K562 (cell line): Measurements from ENCODE around the gene MTSS2. TPM values are rescaled to one million over a fixed set of nuclear protein-coding genes. Genes with fewer than 3 reads are reported as not detected.

ENCODE experiments used
- ATAC-seq: fragments of 200-7000 bp; cut with Tn5 transposase; 3 replicates; pipeline ENCODE4 v1.9.1; 2020; ENCODE audit warnings: moderate library complexity
- BruUV-seq: library from RNA; stranded (reverse); fragments of 400-500 nt; replicated peaks from 2 replicates; lab custom pipeline; 2021; lab: Mats Ljungman, UMichigan
- CTCF ChIA-PET: fragments of 300-600 bp; formaldehyde crosslinking; extraction: SDS; loops from one replicate; lab custom pipeline; 2021; ENCODE audit warnings: low intra/inter-chr PET ratio; lab: Yijun Ruan, JAX
- POLR2A ChIA-PET: fragments of 300-600, 350-650 bp; sonication (Branson Sonifier 250); formaldehyde crosslinking; extraction: SDS; loops from one replicate; lab custom pipeline; 2021; ENCODE audit warnings: antibody characterized with exemption, inconsistent platforms; lab: Yijun Ruan, JAX
- DNase-seq, 4 experiments: peaks; one replicate each; pipeline versions ENCODE4 v3.0.0 to v3.0.0-alpha.2; 2011 to 2018; ENCODE audit warnings: low spot score in 3 of 4, mixed read lengths in 3 of 4; ENCODE audit errors: extremely low read depth in 1 of 4
- FAIRE-seq: peaks from 2 replicates; lab custom pipeline; 2011; peaks lifted over from hg19 to GRCh38; lab: Jason Lieb, UNC
- H2AFZ ChIP-seq: 2 replicates; pipeline ENCODE4 v1.6.0; 2011; ENCODE audit warnings: low read depth, low read length, control low read depth, inconsistent platforms
- H3K27ac ChIP-seq: fragments of 200-600 bp; 3 replicates; pipeline ENCODE4 v1.8.0; 2011; ENCODE audit warnings: low read depth, mild to moderate bottlenecking, control low read depth, inconsistent platforms, low read length, moderate library complexity, mixed read lengths; ENCODE audit errors: extremely low read depth
- H3K27me3 ChIP-seq, 2 experiments: fragments of 300-600 bp in 1 of 2; 2 replicates in 1 of 2; 3 replicates in 1 of 2; pipeline versions ENCODE4 v1.6.0 to v1.8.0; 2011; ENCODE audit warnings: inconsistent platforms in 2 of 2, low read length in 2 of 2, mild to moderate bottlenecking in 1 of 2, mixed read lengths in 1 of 2, moderate library complexity in 1 of 2; ENCODE audit not compliant: control insufficient read depth in 2 of 2, insufficient read depth in 2 of 2
- H3K36me3 ChIP-seq: fragments of 300-600 bp; 3 replicates; pipeline ENCODE4 v1.8.0; 2011; ENCODE audit warnings: mild to moderate bottlenecking, low read length, inconsistent platforms; ENCODE audit not compliant: control insufficient read depth, insufficient read depth
- H3K4me1 ChIP-seq, 2 experiments: fragments of 200-600 bp in 1 of 2; replicated peaks in 1 of 2; 2 replicates in 1 of 2; 3 replicates in 1 of 2; pipeline versions ENCODE4 v1.5.1 to v1.8.0; 2011; ENCODE audit warnings: inconsistent platforms in 2 of 2, low read length in 2 of 2, mild to moderate bottlenecking in 1 of 2, mixed read lengths in 1 of 2, moderate library complexity in 1 of 2; ENCODE audit not compliant: control insufficient read depth in 2 of 2, insufficient read depth in 2 of 2
- H3K4me2 ChIP-seq: 2 replicates; pipeline ENCODE4 v1.6.1; 2011; ENCODE audit warnings: low read length, control low read depth, inconsistent platforms, mixed read lengths; ENCODE audit not compliant: insufficient read depth
- H3K4me3 ChIP-seq: fragments of 200-600 bp; sonication (generic), shearing (Covaris generic); 2 replicates; pipeline ENCODE4 v1.5.1; 2016; ENCODE audit warnings: control low read depth, inconsistent platforms
- H3K79me2 ChIP-seq: fragments of 200-600 bp; 3 replicates; pipeline ENCODE4 v1.8.0; 2011; ENCODE audit warnings: low read length, inconsistent platforms; ENCODE audit not compliant: control insufficient read depth, insufficient read depth
- H3K9ac ChIP-seq, 2 experiments: 2 replicates each; pipeline versions ENCODE4 v1.6.0 to v1.6.1; 2011; ENCODE audit warnings: low read depth in 2 of 2, low read length in 2 of 2, control low read depth in 1 of 2, inconsistent platforms in 1 of 2, mild to moderate bottlenecking in 1 of 2, mixed read lengths in 1 of 2; ENCODE audit not compliant: insufficient read depth in 1 of 2
- H3K9me1 ChIP-seq: one replicate; pipeline ENCODE4 v1.6.0; 2011; ENCODE audit warnings: inconsistent platforms, mild to moderate bottlenecking, low read length, moderate library complexity; ENCODE audit not compliant: control insufficient read depth, insufficient read depth
- H3K9me3 ChIP-seq: replicated peaks from 2 replicates; pipeline ENCODE4 v1.5.1; 2011; ENCODE audit warnings: low read depth, low read length, inconsistent platforms; ENCODE audit not compliant: control insufficient read depth, insufficient read depth
- H4K20me1 ChIP-seq: replicated peaks from 2 replicates; pipeline ENCODE4 v1.6.1; 2011; ENCODE audit warnings: low read length, inconsistent platforms, mixed read lengths; ENCODE audit not compliant: control insufficient read depth, insufficient read depth
- ARID1B ChIP-seq: fragments of 450-650 bp; IDR thresholded peaks from 2 replicates; pipeline ENCODE4 v1.6.1; 2016; ENCODE audit warnings: antibody characterized with exemption, mild to moderate bottlenecking, inconsistent platforms
- CREM ChIP-seq: IDR thresholded peaks from 2 replicates; pipeline ENCODE4 v1.6.1; 2014; ENCODE audit warnings: antibody characterized with exemption, low read depth
- DIDO1 ChIP-seq: fragments of 450-650 bp; IDR thresholded peaks from 2 replicates; pipeline ENCODE4 v1.6.1; 2016; ENCODE audit warnings: low read depth, missing biosample characterization, missing genetic modification characterization
- ELF2 ChIP-seq: fragments of 250-450 bp; sonication (Bioruptor Pico); IDR thresholded peaks from 2 replicates; pipeline ENCODE4 v1.5.0; 2021; ENCODE audit warnings: mild to moderate bottlenecking
- JUN ChIP-seq, 2 experiments: sonication (generic) in 1 of 2; formaldehyde crosslinking in 1 of 2; IDR thresholded peaks; 2 replicates each; pipeline versions ENCODE4 v1.6.1 to v1.8.0; 2012 to 2022; ENCODE audit warnings: borderline replicate concordance in 2 of 2, mild to moderate bottlenecking in 2 of 2, improper control_type of control experiment in 1 of 2, low read depth in 1 of 2, low read length in 1 of 2, missing genetic modification reagents in 1 of 2
- JUND ChIP-seq, 2 experiments: IDR thresholded peaks; 2 replicates in 1 of 2; 3 replicates in 1 of 2; pipeline ENCODE4 v1.6.1; 2011; ENCODE audit warnings: borderline replicate concordance in 2 of 2, low read depth in 2 of 2, low read length in 2 of 2, improper control_type of control experiment in 1 of 2, missing biosample characterization in 1 of 2, missing genetic modification characterization in 1 of 2, missing genetic modification reagents in 1 of 2
- PRDM10 ChIP-seq: fragments of 450-650 bp; IDR thresholded peaks from 2 replicates; pipeline ENCODE4 v1.6.1; 2018; ENCODE audit not compliant: partially characterized antibody
- TCF3 ChIP-seq: sonication (generic); formaldehyde crosslinking; IDR thresholded peaks from 2 replicates; pipeline ENCODE4 v1.4.0; 2020; ENCODE audit warnings: mild to moderate bottlenecking, missing genetic modification reagents
- YY1 ChIP-seq, 3 experiments: IDR thresholded peaks; 2 replicates each; pipeline ENCODE4 v1.6.1; 2011; ENCODE audit warnings: low read length in 2 of 3, mild to moderate bottlenecking in 2 of 3, moderate library complexity in 2 of 3, borderline replicate concordance in 1 of 3, control low read depth in 1 of 3, low read depth in 1 of 3; ENCODE audit not compliant: insufficient read depth in 3 of 3, insufficient replicate concordance in 2 of 3, control insufficient read depth in 1 of 3, insufficient read length in 1 of 3; ENCODE audit errors: extremely low read depth in 1 of 3
- ZNF324 ChIP-seq: fragments of 250-450 bp; sonication (Bioruptor Pico); IDR thresholded peaks from 2 replicates; pipeline ENCODE4 v1.4.0; 2020; ENCODE audit warnings: mild to moderate bottlenecking
- ZNF740 ChIP-seq, 3 experiments: fragments of 200-800 bp in 1 of 3; sonication (Bioruptor generic) in 1 of 3; sonication (generic) in 1 of 3; formaldehyde crosslinking in 1 of 3; IDR thresholded peaks; 2 replicates each; pipeline versions ENCODE4 v1.6.1 to v1.8.0; 2016 to 2022; ENCODE audit warnings: mild to moderate bottlenecking in 2 of 3, missing compliant biosample characterization in 2 of 3, missing genetic modification characterization in 2 of 3, missing genetic modification reagents in 1 of 3
- WGBS: fragments of 100-300 bp; shearing (Covaris generic); methylation state at CpG from one replicate; pipeline ENCODE4 v1.1.6; 2016; ENCODE audit warnings: low coverage, mixed read lengths; ENCODE audit not compliant: insufficient coverage; ENCODE audit errors: missing lambda C conversion rate; 5-methylcytosine and 5-hydroxymethylcytosine counted together
- in situ Hi-C: fragments of 300-500 bp; cut with MboI; formaldehyde crosslinking; loops from 4 replicates; pipeline ENCODE4 v1.15.0; 2018; ENCODE audit warnings: inconsistent platforms, mixed read lengths
- intact Hi-C: fragments of 100-400 bp; cut with micrococcal nuclease; formaldehyde crosslinking; loops from 2 replicates; pipeline ENCODE4 v1.14.2; 2022
- polyA plus RNA-seq, 8 experiments: library from polyadenylated mRNA; depleted of rRNA in 4 of 8; stranded (reverse) in 5 of 8; unstranded in 3 of 8; fragments of >200 nt; fragmentation: Nextera tagmentation in 2 of 8; fragmentation: Illumina TruSeq in 1 of 8; extraction: Ambion mirVana in 2 of 8; extraction: Trizol in 1 of 8; gene quantifications; 2 replicates each; pipeline versions ENCODE4 v1.2.1 to v1.2.3, GENCODE V29; 2011 to 2014; ENCODE audit warnings: inconsistent platforms in 1 of 8, missing spikeins in 1 of 8
- total RNA-seq, 7 experiments: library from RNA; depleted of rRNA in 6 of 7; stranded (reverse); fragments of >200 nt in 6 of 7; fragmentation: Illumina TruSeq in 2 of 7; extraction: Trizol in 2 of 7; gene quantifications; 2 replicates each; pipeline versions ENCODE4 v1.2.1 to v1.2.3, GENCODE V29; 2011 to 2021; ENCODE audit warnings: low replicate concordance in 1 of 7

Gene MTSS2
- total and polyA plus RNA-seq, 9 of the 15 experiments (the other 6 are each of a cell fraction or from before 2014, with no cell fraction given): 0.11 to 60.3 (median 16.9) TPM

GRCh38 chr16:70725912-70726828 lies 40.3 kb upstream of the MTSS2 start:
- H3K27me3 ChIP-seq: no peaks in the 10 kb centered on the region
- H3K9me1 ChIP-seq: peaks cover 5% of the 10 kb centered on the region
- H3K4me3 ChIP-seq: no peak overlapping the region
- intact Hi-C loops: no loop called here
- H3K27ac ChIP-seq: peak overlapping the region; percentile 33; the same call in 2 of the 3 replicates
- BruUV-seq: no TSS peak
- no peaks in the 10 kb centered on the region for H3K9me3 ChIP-seq
- H3K9ac ChIP-seq: peak overlapping the region in 1 of 2 experiments; percentile 86; a peak in 2 of 4 replicates
- in situ Hi-C loops: no loop called here
- no peaks in the 10 kb centered on the region for H3K79me2 ChIP-seq
- ATAC-seq: peak; percentile 83
- ChIA-PET POLR2A (interaction anchor here (0.6 to 0.8 kb wide), 4 partner anchors 12 to 474 kb away, joined by 3 to 4 read pairs (median 3); partner anchors contain the start of gene EXOSC6), CTCF (no interaction called here)
- H3K4me2 ChIP-seq: peak overlapping the region; percentile 45
- FAIRE-seq: peak; percentile 91
- H3K36me3 ChIP-seq: peaks cover 33% of the 10 kb centered on the region; the same call in 2 of the 3 replicates
- H3K4me1 ChIP-seq: peaks cover 8 to 25% of the 10 kb centered on the region in 2 experiments; a peak in 4 of 5 replicates
- peak; percentile 46 to 72 (median 56) for DNase-seq
- no peaks in the 10 kb centered on the region for H4K20me1 ChIP-seq
- 0 out of 2 replicates have a peak overlapping the region, but pooled peaks have one; percentile 27 for H2AFZ ChIP-seq
- 59% methylated on average over 21 of the region's 31 CpGs for WGBS
- TF ChIP-seq ARID1B (peak; percentile 52; the same call in 1 of the 2 replicates), ELF2 (CRISPR knock-in tag) (no peak), PRDM10 (peak; percentile 74), TCF3 (CRISPR knock-in tag) (peak; percentile 49), YY1 (IDR thresholded peaks at IDR 0.05; ENCODE audit: borderline replicate concordance in 1 of 3, control insufficient read depth in 1 of 3, extremely low read depth in 1 of 3, insufficient read depth in 3 of 3, insufficient read length in 1 of 3, insufficient replicate concordance in 2 of 3, low read depth in 1 of 3, low read length in 2 of 3) (peak in 1 of 3 experiments; percentile 61), JUN (IDR thresholded peaks at IDR 0.05; ENCODE audit: borderline replicate concordance, low read depth, low read length) (no peak), JUN (CRISPR knock-in tag; IDR thresholded peaks at IDR 0.05; ENCODE audit: borderline replicate concordance) (no peak), CREM (0 out of 2 replicates have a peak, but pooled peaks have one; percentile 24), DIDO1 (tag) (no peak), JUND (IDR thresholded peaks at IDR 0.05; ENCODE audit: borderline replicate concordance, low read depth, low read length) (no peak), JUND (tag; IDR thresholded peaks at IDR 0.05; ENCODE audit: borderline replicate concordance, low read depth, low read length) (0 out of 3 replicates have a peak, but pooled peaks have one; percentile 11), ZNF740 (CRISPR knock-in tag; IDR thresholded peaks at IDR 0.05) (no peak), ZNF740 (tag; IDR thresholded peaks at IDR 0.05) (no peak), ZNF324 (CRISPR knock-in tag) (no peak)
